GM10266 (cell line): ENCODE data around the gene PLCB1.

ENCODE experiments used
- DNase-seq: peaks from one replicate; pipeline ENCODE4 v3.0.0; 2012; ENCODE audit errors: extremely low spot score
- CTCF ChIP-seq: IDR thresholded peaks from 2 replicates; pipeline ENCODE4 v1.5.1; 2012; ENCODE audit warnings: mild to moderate bottlenecking, low read depth; ENCODE audit not compliant: control insufficient read depth, insufficient read depth; ENCODE audit errors: missing control alignments

The PLCB1 gene

DNA sequence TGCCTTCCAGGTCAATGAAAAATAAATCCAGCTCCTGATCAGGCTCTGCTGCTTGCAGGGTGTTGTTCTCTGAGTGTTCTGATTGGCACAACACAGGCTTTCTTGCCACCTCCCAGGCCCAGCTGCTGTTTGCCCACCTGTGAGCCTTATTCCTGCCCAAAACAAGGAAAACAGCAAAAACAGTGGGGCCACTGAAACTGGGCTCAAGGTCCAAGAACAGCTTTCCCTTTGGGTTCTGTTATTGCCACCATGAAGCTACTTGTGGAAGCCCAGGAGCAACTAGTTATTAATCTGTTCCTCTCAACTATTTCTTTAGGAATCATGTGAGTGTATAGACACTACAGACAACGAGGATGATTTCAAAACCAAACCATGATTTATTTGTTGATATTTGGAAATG is 159.1 kb downstream of the PLCB1 start:
- DNase-seq: no peak
- no peak for TF ChIP-seq CTCF

DNA sequence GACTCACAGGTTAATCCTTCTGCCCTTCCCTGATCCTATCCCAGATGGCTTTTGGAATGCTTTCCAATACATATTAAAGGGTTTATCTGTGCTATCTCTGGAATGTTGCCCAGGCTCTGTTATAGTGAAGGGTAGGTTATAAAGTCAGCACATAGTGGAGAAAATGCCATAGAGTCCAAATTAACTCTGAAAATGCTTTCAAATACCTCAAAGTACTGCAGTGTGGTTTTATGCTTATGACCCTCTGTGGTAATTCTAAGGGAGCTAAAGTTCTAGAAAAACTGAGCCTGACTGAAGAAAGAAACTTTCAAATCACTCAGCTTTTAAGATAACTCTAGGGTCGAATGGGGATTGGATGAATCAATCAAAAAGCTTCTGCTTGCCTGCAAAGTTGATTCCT is 159.8 kb downstream of the PLCB1 start:
- TF ChIP-seq CTCF: no peak
- no peak for DNase-seq

- no peak for DNase-seq
- no peak for TF ChIP-seq CTCF
Measured at GRCh38 chr20:8292793-8293192, 160.7 kb downstream of the PLCB1 start.

DNA sequence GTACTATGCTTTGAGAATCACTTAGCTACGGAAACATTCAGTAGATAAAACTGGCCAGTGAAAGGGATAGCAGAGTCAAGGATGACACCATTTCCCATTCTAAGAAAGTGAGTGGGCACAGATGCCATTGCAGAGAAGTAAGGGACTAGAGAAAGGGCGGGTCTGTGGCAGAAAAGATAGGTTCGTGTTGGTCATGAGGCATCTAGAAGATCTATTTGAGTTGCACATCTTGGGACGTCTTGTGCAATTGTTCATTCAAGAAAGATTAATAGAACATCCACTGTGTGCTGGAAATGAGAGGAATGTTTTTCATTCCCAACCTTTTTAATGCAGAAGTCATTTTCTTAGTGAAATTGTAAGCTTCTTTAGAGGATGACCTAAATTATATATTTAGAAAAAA is 161.7 kb downstream of the PLCB1 start:
- no peak for DNase-seq
- TF ChIP-seq CTCF: no peak

GRCh38 chr20:8296536-8296935 is 164.5 kb downstream of the PLCB1 start:
- no peak for TF ChIP-seq CTCF
- no peak for DNase-seq

- DNase-seq: no peak
- TF ChIP-seq CTCF: no peak
Measured at GRCh38 chr20:8298426-8299043, 166.5 kb downstream of the PLCB1 start.

DNA sequence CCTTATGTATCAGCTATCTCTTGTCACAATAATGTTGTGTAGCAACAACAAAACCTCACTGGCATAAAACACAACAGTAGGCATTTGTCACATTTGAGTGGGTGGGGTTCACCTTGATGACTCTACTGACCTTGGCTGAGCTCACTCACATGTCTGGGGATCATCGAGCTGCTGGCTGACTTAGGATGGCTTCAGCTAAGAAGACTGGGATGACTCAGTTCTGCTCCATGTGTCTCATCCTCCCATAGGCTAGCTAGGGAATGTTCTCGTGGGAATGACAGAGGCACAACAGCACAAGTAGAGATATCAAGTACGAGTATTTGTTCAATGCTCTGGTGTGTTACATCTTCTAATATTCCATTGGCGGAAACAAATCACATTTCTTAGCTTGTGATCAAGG is 167.9 kb downstream of the PLCB1 start:
- no peak for DNase-seq
- TF ChIP-seq CTCF: no peak
